SIG-M5 (cell line): ENCODE measurements around the gene TUBA1A.
"Not testable (repeated sequence)": the region's sequence is repeated elsewhere in the genome, so short reads cannot be mapped to it uniquely, and the experiment has no call there.

Experiments used
- DNase-seq: peaks from one replicate; lab custom pipeline; 2025; lab: John Stamatoyannopoulos, UW

Gene TUBA1A

DNA sequence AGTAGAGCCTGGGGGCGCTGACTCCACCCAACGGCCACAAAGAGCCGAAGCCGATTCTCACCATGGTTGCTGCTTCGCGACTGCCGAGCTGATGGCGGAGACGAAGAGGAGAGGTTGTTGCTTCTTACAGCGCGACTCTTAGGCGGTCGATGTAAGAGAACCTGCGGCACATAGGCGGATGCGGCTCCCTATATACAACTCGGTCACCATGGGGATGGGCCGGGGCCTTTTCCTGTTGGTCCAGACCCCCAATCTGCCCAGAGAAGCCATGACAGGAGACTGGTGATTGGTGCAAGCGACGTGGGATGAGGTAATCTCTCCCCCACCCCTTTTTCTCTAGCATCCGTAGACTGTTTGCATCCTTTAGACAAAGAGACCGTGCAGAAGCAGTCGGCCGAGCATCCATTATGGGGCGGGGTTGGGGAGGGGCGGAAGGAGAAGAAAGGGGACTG, at the start of gene TUBA1A:
TSS of gene TUBA1A (minus strand) at position 165 of the 452 bp plus-strand sequence. CDS start at position 64, 101 bp downstream.
- peak; percentile 97 for DNase-seq

DNA sequence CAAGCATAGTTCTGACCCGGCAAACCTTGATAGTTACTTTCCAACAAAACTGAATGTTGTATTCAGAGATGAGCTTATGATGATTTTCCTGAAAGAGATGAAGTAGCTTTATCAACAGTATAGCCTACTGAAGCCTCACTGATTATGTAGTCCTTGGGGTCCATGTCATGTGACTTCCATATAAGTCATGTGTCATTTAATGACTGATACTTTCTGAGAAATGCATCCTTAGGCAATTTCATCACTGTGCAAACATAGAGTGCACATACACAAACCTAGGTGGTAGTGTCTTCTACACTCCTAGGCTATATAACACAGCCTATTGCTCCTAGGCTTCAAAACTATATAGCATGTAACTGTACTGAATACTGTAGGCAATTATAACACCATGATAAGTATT, 47.5 kb upstream of the TUBA1A start:
- no peak for DNase-seq

DNA sequence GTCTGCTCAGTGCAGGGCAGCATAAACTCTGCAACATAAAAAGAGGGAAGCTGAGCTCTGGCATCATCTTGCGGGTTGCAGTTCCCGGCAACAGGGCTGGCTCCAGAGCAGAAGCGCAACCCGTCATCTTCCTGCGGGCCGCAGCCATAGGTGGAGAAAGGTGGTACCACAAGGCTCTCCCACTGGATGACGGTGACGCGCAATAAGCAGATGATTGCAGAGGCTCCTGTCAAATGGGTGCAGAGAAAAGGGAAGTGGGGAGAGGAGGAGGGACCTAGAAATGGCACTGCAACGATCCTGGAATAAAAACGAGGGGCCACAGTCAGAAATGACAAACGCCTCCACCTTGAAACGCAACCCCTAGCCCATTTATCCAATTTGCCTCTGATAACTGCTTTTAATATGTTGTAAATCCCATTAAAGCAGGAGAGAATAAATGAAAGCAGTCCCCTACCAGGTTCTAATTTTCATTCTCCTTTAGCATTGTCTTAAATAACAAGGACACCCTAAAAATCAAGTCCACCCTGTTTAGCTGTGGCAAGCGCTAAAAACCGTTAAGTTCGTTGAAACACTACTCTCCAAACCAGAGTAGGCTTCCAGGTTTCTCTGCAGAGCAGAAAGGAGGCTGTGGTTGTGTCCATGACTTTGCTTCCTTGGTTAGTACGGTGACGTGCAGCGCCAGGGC, 45.1 kb upstream of the TUBA1A start:
- peak; percentile 99 for DNase-seq

DNA sequence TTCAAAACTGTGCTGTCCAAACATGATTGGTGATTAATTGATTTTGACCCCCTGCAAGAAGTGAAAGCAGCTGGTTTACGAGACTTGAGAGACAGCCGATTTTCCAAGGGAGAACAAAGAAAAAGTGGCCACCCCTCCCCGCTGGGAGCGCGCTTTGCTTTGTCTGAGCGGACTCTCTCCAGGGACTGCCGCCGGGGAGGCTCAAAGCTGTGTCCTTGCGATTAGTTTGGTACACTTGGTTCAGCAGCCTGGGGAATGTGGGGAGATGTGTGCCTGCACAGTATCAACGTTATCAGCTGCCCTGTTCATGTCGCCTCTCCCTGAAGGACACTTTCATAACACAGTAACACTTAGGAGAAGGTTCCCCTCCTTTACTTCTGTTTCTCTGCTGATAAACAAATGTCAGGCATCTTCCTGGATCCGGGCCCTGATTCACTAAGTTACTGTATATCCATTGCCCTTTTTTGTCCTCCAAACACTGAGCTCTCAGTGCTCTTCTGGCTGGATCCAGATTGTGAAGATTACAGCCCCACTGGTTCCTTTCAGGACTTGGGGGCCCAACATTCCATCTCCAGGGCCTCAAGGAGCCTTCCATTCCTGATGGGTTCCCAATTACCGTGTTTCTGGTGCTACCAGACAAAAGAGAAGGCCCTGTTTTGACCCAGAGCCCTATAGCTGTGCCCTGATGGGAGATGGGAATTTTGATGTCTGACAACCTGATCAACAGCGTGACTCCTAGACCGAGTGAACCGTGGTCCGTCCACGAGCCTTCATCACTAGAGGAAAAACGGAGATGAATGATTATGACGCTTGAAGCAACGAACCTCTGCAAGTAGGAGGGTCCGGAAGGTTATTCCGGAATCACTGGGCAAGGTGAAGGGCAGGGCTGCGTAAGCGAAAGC, 44.3 kb upstream of the TUBA1A start:
- no peak for DNase-seq

DNA sequence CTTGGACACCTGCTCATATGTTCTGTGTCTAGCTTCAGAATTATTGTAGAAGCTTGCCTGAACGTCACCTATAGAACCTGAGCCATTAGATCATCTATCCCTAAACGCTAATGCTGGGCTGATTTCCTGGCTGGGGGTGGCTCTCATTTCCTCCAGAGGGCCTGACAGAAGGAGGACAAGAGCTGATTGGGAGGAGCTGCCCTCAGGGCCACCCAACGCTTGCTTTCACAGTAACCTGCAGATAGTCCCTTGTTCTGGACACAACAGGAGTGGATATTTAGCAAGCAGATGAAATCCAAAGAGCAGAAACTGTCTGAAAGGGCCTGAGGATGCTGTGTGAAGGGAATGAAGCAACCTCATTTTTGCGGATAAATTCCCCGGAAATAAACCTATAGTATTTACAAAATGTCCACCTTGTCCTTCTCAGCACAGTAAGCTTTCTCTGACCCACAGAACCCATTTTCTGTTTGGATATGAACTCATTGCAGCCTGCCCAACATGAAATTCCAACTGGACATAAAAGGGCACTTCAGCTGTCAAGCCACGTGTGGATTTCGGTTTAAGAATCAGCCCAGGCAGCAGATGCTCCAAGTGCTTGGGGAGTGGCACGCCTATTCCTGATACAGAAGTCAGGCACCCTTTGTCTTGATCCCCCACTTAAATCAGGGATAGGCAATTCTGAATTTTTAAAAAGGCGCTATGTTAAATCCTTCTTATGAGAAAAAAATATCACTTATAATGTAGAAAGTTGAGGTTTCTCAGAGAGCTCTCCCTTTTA, 43.2 kb upstream of the TUBA1A start:
- no peak for DNase-seq

DNA sequence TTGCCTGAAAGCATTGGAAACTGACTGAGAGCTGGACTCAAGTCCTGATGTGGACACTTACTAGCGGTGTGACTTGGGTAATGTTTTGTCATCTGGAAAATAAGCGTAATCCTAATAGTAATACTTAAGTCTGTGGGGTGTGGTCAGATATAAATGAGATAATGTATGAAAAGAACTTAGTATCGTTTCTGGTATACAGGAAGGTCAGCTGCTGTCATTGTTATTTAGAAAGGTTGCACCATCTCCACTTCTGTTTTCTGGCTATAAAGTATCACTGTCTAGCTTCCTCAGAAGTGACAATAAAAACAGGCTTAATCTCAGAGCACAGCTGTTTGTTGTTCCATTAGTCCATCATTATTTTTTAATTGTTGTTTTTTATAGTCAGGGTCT, 41.9 kb upstream of the TUBA1A start:
- DNase-seq, result peak; percentile 25

DNA sequence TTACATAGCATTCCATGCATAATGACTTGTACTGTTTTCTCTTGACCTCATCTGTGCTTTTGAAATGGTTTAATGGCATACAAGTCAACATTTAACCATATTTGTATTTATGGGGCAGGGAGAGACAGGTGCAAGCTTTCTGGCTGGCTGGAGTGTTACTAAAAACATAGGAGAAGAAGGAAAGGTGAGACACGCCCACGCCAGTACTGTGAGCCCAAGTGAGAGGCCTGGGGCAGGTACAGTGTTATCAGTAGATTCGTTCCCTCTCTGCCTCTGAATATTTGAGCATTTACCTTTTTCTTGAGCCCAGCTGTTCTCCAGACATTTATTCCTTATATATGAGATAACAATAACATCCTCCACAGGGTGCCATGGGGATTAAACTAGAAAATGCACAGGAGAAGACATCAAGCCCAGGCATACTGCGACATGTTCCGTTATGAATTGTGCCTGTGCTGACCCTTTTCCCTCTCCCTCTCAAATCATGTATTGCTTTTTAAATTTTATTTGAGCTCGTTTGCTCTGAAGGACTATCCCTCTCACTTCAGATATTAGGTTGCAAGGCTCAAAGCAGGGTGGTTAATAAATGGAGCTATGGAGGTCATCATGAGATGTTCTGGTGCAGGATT, 41.4 kb upstream of the TUBA1A start:
- no peak for DNase-seq

DNA sequence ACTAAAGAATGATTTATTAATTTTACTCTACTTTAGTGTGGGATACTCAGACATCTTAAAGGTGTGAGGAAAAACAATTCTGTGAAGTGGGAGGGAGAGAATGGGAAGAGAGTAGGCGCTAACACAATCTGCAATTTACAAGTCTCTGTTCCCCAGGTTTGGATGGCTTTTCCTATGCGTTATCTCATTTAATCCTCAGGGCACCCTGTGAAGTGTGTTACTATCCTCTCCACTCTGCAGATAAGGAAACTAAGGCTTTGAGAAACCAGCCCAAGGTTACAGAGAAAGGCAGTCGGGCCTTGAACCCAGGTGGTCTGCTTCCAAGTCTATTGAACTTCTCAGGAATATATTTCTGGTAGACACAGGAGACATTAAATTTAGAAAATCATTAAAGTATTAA, 39.8 kb upstream of the TUBA1A start:
- no peak for DNase-seq

DNA sequence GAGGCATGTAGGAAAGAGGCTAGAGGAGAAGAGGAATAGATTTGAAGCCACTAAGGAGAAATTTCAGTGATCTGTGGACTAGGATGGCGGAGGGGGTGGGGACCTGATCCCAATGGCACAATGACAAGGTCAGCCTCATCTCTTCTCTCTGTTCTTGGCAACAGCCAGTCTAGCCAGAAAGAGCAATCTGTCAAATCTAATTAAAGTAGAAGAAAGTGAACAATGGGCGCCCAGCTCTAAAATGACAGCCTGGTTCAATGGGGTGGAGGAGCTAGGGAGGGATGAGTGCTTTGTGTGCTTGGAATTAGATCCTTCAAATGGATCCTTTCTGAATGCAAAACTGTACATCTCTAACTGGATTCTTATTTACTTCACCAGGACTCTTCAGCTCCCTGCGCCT, 38.8 kb upstream of the TUBA1A start:
- no peak for DNase-seq

DNA sequence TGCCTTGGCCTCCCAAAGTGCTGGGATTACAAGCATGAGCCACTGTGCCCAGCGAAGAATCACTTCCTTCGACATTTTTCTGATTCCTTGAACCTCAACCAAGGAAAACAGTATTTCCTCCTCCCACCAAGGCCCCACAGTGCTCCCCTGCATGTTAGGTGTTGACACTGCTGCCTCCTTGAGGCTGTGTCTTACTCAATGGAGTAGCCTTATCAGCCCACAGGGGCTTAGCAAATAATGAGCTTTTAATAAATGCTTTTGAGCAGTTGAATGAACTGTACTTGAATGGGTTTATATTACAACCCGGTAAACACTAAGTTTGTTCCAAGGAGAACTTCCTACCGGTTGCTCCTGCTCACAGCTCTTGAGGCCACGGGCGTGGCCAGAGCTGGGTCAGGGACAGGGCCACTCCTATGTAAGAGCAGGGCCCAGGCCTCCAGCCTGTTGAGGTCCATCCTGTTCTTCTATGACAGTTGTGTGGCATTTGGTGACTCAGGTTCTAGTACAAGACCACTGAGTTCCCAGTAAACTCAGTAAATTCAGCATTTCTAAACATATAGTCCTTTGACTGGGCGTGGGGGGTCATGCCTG, 36.8 kb upstream of the TUBA1A start:
- DNase-seq, result no peak

DNA sequence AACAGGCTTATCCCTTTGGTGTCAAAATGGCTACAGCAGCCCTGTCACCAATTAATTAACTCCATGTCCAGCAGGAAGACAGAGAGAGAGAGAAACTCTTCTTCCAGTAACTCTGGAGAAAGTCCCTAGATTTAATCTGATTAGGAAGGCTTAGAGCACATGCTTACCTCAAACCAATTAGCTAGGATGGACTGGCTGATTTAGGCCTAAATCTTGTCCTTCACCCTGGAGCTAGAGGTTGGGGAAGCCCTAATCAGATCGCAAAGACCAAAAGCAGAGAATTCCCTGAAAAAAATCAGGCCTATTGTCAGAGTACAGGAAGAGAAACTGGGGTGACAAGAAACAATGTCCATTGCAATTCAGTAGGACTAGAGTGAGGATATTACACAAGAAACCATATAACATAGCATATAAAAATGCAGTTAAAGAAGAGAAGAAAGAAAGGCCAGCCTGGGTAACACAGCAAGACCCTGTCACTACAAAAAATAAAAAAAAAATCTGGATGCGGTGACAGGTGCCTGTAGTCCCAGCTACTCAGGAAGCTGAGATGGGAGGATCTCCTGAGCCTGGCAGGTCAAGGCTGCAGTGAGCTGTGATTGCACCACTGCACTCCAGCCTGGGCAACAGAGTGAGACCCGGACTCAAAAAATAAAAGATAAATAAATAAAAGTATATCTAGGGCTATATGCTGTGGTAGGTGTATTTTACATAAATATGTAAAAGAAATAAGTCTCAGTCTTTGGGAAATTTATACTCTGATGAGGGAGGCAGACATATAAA, 34.9 kb upstream of the TUBA1A start:
- DNase-seq, result no peak

DNA sequence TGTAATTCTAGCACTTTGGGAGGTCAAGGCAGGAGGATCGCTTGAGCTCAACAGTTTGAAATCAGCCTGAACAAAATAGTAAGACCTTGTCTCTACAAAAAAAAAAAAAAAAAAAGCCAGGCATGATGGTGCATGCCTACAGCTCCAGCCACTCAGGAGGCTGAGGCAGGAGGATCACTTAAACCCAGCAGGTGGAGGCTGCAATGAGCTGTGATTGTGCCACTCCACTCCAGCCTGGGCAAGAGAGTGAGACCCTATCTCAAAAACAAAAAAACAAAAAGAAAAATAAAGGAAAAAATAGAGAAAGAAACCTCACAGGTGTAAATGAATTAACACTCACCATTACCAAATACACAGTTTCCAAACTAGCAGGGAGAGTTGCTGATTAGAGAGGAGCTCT, 34.2 kb upstream of the TUBA1A start:
- DNase-seq, result no peak

DNA sequence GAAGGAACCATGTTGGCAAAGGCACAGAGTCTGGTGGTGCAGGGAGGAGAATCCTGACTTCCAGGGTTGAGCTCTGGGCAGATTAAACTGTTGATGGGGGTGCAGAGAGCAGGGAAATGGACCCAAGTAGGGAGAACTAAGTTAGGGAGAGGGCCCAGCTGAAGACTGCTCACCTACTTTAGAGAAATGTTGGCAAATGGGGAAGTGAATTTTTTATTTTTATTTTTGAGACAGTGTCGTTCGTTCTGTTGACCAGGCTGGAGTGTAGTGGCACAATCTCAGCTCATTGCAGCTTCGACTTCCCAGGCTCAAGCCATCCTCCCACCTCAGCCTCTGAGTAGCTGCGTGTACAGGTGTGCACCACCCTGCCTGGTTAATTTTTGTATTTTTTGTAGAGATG, 32.1 kb upstream of the TUBA1A start:
- no peak for DNase-seq

DNA sequence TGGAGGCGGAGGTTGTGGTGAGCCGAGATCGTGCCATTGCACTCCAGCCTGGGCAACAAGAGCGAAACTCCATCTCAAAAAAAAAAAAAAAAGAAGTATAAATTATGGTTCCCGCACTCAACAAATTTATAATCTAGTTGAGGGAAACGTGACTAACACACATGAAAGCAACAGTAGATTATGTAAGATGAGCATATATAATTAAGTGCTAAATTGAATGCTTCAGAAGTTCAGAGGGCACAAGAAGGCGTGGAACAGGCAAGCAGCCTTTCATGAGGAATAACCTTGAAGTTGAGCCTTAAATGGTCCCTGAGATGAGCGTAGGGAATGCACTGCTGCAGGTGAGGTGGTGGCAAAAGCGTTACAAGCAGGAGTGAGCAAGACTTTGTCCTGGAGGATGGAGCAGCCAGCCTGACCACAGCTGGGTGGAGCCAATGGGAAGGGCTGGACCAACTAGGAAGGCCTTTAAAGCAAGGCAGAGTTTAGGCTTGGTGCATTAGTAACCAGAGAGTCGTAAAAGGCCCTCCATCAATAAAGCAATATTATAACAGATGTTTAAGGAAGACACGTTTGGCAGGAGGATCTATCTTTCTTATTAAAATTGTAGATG, 30.6 kb upstream of the TUBA1A start:
- DNase-seq, result no peak

DNA sequence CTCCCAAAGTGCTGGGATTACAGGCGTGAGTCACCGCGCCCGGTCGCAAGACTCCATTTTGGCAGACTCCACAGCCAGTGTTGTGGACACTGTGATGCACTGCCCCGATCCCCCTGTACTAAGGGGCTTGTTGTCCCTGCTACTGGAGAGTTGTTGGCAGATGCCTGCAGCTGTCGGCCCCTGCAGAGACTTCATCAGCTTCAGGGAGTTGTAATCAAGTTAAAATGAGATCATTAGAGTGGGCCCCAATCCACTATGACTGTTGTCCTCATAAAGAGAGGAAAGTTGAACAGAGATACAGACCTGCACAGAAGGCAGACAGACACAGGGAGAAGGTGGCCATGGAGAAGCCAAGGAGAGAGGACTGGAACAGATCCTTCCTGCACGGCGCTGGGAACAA, 23.7 kb upstream of the TUBA1A start:
- DNase-seq, result no peak

DNA sequence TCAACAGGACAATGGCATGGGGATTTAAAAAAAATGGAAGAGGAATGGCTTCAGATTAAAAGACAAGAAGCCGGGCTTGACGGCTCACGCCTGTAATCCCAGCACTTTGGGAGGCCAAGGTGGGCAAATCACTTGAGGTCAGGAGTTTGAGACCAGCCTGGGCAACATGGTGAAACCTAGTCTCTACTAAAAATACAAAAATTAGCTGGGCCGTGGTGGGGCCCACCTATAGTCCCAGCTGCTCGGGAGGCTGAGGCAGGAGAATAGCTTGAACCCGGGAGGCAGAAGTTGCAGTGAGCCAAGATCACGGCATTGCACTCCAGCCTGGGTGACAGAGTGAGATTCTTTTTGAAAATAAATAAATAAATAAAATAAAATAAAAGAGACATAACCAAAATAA, 21.8 kb upstream of the TUBA1A start:
- not testable (repeated sequence) for DNase-seq

DNA sequence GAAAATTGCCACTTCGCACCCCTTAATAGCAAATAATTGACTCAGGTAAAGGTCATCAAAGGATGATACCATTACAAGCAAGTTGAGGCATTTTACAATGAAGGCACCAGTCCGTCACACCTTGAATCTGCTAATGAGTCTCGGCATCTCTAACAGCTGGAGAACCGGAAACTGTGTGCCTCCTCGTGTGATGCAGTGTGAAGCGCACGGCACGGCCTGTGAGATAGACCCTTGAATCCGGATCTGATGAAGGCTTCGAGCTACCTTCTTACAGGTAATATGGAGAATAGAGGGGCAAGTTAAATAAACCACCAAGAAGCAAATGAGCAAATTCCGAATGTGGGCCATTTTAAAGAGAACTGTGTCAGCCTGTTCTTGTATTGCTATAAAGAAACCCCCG, 19.8 kb upstream of the TUBA1A start:
- no peak for DNase-seq

DNA sequence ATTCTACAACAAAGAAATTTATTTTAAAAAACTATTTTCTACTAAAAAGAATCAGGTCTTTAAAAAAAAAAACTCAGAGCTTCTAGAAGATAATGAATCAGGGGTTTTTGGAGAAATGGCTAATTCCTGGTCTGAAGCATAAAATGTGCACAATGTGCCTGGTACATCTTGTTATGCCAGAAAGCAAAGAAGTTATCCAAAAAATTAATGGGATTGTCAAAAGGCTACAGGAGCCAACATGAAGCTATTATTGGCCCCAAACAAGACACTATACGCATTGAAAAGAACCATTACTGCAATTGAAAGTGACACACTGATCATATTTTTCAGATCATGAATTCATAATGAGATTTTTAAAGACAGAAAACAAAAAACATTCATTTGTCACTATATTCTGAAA, 19.3 kb upstream of the TUBA1A start:
- no peak for DNase-seq

DNA sequence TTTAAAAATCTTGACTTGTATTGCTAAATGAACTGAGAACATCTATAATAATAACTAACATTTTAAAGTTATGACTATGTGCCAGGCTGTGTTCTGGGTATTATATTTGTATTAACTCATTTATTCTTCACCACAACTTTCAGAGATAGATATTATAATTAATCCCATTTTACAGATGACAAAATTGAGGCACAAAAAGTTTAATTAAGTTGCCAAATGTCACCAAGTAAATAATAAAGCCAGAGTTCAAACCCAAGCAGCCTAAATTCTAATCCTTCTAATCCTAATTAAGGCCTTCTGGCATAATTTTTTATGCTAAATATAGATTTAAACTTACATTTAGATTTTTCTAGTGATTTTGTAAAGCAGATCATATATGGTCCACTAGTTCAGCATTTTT, 17.5 kb upstream of the TUBA1A start:
- no peak for DNase-seq

DNA sequence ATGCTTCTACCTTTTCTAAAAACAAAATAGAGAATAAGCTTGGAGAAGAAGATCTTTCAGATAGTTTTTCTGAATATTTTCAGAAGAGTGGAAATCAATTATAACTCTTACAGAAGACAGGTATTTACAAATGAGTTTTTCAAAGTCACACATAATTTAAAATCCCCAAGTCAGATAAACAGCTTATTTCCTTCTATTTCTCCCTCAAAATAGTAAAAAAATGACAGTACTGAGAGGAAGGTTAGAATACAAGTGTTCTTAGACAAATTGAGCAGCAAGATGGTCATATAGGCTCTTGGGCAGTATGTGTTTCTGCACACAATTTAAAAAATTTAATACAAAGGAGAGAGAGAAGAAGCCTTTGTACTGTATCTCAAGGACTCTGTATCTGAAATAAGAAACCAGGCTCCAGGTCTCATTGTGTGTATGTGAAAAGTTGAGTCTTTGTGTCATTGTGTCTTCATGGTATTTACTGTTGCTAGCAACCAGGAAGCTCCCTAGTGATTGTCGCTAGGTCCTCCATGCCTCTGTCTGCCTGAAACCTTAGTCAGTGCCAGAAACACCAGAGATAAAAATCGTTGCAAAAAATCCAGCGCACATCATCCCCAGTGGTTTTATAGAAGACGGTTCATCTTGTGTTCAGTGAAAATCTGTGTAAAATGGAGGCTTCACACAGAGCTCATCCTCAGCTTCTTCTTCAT, 12.9 kb upstream of the TUBA1A start:
- no peak for DNase-seq
